Subcutaneous abdominal adipose tissue (tissue), 5 donors: ENCODE data around the gene KCNAB3.
"Not testable (repeated sequence)": the region's sequence is repeated elsewhere in the genome, so short reads cannot be mapped to it uniquely, and the experiment has no call there.

Experiments used
- H3K27ac ChIP-seq: one replicate; pipeline ENCODE4 v1.7.0; 2013; ENCODE audit warnings: low read depth, mild to moderate bottlenecking, inconsistent platforms, low read length, moderate library complexity
- H3K27me3 ChIP-seq, 5 donors: one replicate each; pipeline ENCODE4 v1.7.0; 2013; ENCODE audit warnings: low read length in 5 of 5, inconsistent platforms in 1 of 5; ENCODE audit not compliant: control insufficient read depth in 5 of 5, insufficient read depth in 4 of 5
- H3K36me3 ChIP-seq, 5 donors: one replicate each; pipeline ENCODE4 v1.7.0; 2013; ENCODE audit warnings: low read length in 5 of 5; ENCODE audit not compliant: control insufficient read depth in 5 of 5, insufficient read depth in 5 of 5
- H3K4me1 ChIP-seq, 5 donors: one replicate each; pipeline ENCODE4 v1.7.0; 2013; ENCODE audit warnings: low read length in 5 of 5, mild to moderate bottlenecking in 3 of 5, moderate library complexity in 1 of 5; ENCODE audit not compliant: control insufficient read depth in 5 of 5, insufficient read depth in 5 of 5
- H3K4me3 ChIP-seq, 5 donors: one replicate each; pipeline ENCODE4 v1.7.0; 2013; ENCODE audit warnings: low read length in 5 of 5, low read depth in 1 of 5
- H3K9ac ChIP-seq, 5 donors: one replicate each; pipeline ENCODE4 v1.7.0; 2013; ENCODE audit warnings: low read length in 5 of 5, mild to moderate bottlenecking in 4 of 5, moderate library complexity in 3 of 5
- H3K9me3 ChIP-seq, 5 donors: one replicate each; pipeline ENCODE4 v1.7.0; 2013; ENCODE audit warnings: low read length in 5 of 5; ENCODE audit not compliant: control insufficient read depth in 5 of 5
- donor health status: healthy.
- donor health status: healthy.
- donor health status: healthy.
- donor health status: healthy.
- donor health status: healthy.

Gene KCNAB3

DNA sequence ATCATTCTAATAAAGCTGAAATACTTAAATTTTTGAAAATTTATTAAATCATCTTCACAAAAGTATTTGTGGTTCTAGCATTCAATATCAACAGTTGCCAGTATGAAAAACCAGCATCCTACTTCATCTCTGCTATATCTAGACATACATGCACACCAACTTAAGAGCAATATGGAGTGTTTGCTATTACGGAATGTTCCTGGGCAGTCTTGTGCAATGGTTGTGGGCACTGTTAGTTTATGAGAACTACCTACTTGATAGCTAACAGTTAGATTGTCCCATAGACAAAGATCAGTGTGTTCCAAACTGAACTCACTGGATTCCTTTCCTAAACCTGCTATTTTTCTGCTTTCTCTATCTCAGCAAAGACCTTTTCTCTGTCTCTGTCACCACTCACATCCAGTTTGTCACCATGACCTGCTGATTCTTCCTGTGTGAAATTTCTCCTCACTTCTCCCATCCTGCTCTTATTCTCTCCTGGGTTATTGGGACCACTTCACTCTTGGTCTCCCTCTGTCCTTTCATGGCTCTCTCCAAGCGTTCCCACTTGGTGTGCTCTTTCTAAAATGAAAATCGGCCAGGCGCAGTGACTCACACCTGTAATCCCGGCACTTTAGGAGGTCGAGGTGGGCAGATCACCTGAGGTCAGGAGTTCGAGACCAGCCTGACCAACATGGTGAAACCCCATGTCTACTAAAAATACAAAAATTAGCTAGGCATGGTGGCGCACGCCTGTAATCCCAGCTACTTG, 30.0 kb upstream of the KCNAB3 start:
- H3K27ac ChIP-seq: no peak overlapping the region
- H3K9ac ChIP-seq: no peak overlapping the region
- H3K36me3 ChIP-seq: no peaks in the 10 kb centered on the region
- peaks cover 0 to 5% (median 3%) of the 10 kb centered on the region in 5 donors for H3K27me3 ChIP-seq
- no peak overlapping the region for H3K4me3 ChIP-seq
- H3K9me3 ChIP-seq: no peaks in the 10 kb centered on the region
- H3K4me1 ChIP-seq: no peaks in the 10 kb centered on the region

DNA sequence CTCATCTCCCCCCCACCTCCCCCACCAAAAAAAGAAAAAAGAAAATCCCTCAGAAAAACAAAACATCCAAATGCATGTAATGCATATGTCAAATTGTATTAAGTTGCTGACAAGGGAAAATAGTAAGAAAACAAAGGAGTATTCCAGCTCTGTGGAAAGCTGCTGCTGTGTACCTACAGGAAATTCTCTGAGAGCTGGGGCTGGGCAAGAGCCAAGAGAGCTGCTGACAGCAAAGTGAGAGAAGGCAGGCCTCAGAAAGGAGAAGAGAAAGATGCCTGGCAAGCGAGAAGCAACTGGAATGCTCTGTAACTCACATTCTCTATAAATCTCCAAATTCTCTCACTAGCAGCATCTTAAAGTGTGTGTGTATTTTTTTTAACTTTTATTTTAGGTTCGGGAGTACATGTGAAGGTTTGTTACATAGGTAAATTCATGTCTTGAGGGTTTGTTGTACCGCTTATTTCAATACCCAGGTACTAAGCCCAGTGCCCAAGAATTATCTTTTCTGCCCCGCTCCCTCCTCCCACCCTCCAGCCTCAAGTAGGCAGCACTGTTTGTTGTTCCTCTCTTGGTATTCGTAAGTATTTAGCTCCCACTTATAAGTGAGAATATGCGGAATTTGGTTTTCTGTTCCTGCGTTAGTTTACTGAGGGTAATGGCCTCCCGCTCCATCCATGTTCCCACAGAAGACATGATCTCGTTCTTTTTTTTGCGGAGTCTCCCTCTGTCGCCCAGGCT, 26.7 kb upstream of the KCNAB3 start:
- H3K27ac ChIP-seq: no peak overlapping the region
- H3K9ac ChIP-seq: no peak overlapping the region
- no peak overlapping the region for H3K4me3 ChIP-seq
- peaks cover 0 to 5% (median 3%) of the 10 kb centered on the region in 5 donors for H3K27me3 ChIP-seq
- H3K36me3 ChIP-seq: no peaks in the 10 kb centered on the region
- no peaks in the 10 kb centered on the region for H3K9me3 ChIP-seq
- no peaks in the 10 kb centered on the region for H3K4me1 ChIP-seq

DNA sequence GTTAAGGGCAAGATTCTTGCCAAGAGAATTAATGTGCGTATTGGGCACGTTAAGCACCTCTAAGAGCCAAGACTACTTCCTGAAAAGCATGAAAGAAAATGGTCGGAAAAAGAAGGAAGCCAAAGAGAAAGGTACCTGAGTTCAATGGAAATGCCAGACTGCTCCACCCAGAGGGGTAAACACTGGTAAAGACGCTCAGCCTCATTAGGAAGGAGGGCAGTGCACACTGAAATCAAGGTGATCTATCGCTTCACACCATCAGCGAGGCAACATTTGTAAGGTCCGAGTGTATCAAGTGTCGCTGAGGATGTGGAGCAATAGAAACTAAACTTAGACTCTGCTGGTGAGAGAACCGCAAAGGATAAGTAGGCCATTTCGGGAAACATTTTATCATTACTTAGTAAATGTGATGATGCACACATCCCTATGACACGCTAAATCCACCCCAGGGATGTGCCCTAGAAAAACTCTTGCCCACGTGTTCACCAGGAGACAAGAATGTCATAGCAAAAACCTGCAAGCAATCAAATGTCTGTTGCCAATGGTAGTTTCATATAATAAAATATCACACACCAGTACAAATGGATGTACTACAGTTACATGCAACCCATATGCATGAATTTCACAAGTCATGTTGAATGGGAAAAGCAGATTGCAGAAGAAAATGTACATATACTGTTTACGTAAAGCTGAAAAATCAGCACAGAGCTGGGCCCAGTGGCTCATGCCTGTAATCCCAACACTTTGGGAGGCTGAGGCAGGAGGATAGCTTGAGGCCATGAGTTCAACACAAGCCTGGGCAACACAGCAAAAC, 26.0 kb upstream of the KCNAB3 start:
- peaks cover 0 to 3% (median 0%) of the 10 kb centered on the region in 5 donors for H3K27me3 ChIP-seq
- no peaks in the 10 kb centered on the region for H3K9me3 ChIP-seq

GRCh38 chr17:7953266-7953665, 23.6 kb upstream of the KCNAB3 start:
- H3K27me3 ChIP-seq, H3K4me3 ChIP-seq, H3K9me3 ChIP-seq, H3K4me1 ChIP-seq, H3K27ac ChIP-seq, H3K9ac ChIP-seq: not testable (repeated sequence)
- H3K36me3 ChIP-seq: peaks cover 4 to 20% (median 12%) of the 10 kb centered on the region in 5 donors

More for the DNA sequence above, 26.0 kb upstream of the KCNAB3 start:
- Histone ChIP-seq H3K4me3 (no peak overlapping the region), H3K4me1 (no peaks in the 10 kb centered on the region), H3K27ac (no peak overlapping the region), H3K36me3 (no peaks in the 10 kb centered on the region), H3K9ac (no peak overlapping the region)

DNA sequence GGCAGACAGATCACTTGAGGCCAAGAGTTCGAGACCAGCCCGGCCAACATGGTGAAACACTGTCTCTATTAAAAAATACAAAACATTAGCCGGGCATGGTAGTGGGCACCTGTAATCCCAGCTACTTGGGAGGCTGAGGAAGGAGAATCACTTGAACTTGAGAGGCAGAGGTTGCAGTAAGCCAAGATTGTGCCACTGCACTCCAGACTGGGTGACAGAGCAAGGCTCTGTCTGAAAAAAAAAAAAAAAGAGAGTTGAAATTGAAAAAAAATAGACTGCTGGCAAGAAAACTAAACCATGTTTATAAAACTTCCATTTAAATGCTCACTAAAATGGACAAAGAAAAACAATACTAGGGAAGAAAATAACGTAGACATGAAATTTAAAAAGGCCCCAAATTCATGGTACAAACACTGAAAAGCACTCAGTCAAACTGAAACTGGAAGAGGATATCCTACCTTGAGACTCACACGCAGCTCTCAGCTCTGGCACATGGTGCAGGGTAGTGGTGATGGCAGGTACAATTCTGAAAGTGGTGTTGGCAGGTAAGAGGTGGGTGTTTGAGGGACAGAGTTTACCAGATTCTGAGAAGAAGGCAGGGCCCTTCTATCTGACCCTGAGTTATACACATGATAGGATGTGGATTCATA, 21.6 kb upstream of the KCNAB3 start:
- Histone ChIP-seq H3K9ac (no peak overlapping the region), H3K9me3 (no peaks in the 10 kb centered on the region), H3K27ac (no peak overlapping the region), H3K36me3 (peaks cover 4 to 37% (median 29%) of the 10 kb centered on the region in 5 donors), H3K27me3 (no peaks in the 10 kb centered on the region), H3K4me1 (no peaks in the 10 kb centered on the region), H3K4me3 (no peak overlapping the region)

GRCh38 chr17:7950578-7950977, 20.9 kb upstream of the KCNAB3 start:
- Histone ChIP-seq H3K36me3 (peaks cover 4 to 44% (median 36%) of the 10 kb centered on the region in 5 donors), H3K9ac (no peak overlapping the region), H3K27me3 (no peaks in the 10 kb centered on the region), H3K4me3 (no peak overlapping the region), H3K27ac (no peak overlapping the region), H3K9me3 (no peaks in the 10 kb centered on the region), H3K4me1 (no peaks in the 10 kb centered on the region)

DNA sequence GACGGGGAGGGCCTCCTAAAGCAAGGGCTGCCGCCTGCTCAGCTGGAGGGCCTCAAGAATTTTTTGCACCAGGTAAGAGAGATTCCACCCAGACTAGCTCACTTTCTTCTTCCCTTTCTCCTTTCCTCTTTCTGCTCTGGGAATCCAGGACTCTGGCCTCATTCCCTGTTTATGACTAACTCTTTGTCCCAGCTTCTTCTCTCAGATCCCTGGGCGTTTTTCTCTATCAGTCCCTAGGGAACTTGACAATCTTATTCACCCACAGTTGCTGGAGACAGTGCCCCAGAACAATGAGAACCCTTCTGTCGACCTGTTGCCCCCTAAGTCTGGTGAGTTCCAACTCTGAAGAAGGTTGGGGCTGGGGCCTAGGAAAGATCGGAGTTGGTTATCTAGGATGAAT, 18.0 kb upstream of the KCNAB3 start:
- Histone ChIP-seq H3K9me3 (no peaks in the 10 kb centered on the region), H3K4me3 (no peak overlapping the region), H3K27me3 (no peaks in the 10 kb centered on the region), H3K36me3 (peaks cover 4 to 67% (median 57%) of the 10 kb centered on the region in 5 donors), H3K27ac (no peak overlapping the region), H3K4me1 (peaks cover 0 to 10% (median 5%) of the 10 kb centered on the region in 5 donors), H3K9ac (no peak overlapping the region)

DNA sequence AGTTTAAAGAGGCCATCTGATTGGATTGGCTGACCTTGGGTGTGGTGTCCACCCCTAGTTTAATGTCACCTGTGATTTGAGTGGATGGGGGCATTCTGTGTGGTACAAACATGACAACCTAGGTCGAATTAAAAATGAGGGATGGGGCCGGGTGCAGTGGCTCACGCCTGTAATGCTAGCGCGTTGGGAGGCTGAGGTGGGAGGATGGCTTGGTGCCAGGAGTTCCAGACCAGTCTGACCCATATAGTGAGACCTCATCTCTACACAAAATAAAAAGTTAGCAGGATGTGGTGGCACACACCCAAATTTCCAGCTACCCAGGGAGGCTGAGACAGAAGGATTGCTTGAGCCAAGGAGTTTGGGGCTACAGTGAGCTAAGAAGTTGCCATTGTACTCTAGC, 16.8 kb upstream of the KCNAB3 start:
- H3K27ac ChIP-seq: no peak overlapping the region
- peaks cover 0 to 10% (median 5%) of the 10 kb centered on the region in 5 donors for H3K4me1 ChIP-seq
- H3K9me3 ChIP-seq: no peaks in the 10 kb centered on the region
- H3K9ac ChIP-seq: no peak overlapping the region
- no peaks in the 10 kb centered on the region for H3K27me3 ChIP-seq
- no peak overlapping the region for H3K4me3 ChIP-seq
- peaks cover 4 to 75% (median 57%) of the 10 kb centered on the region in 5 donors for H3K36me3 ChIP-seq

DNA sequence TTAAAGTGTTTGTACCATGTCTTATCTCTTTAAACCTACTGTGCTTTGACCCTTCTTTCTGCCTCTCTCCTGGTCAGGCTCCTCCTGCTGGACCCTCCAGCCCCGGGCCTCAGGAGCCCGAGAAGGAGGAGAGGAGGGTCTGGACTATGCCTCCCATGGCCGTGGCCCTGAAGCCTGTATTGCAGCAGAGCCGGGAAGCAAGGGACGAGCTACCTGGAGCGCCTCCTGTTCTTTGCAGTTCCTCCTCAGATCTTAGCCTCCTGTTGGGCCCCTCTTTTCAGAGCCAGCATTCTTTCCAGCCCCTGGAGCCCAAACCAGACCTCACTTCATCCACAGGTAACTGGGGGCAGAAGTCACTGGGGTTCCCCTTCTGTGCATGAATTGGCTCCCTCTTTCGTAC, 16.0 kb upstream of the KCNAB3 start:
- H3K27ac ChIP-seq: no peak overlapping the region
- peaks cover 4 to 83% (median 63%) of the 10 kb centered on the region in 5 donors for H3K36me3 ChIP-seq
- H3K4me1 ChIP-seq: peaks cover 0 to 10% (median 5%) of the 10 kb centered on the region in 5 donors
- H3K27me3 ChIP-seq: no peaks in the 10 kb centered on the region
- H3K4me3 ChIP-seq: no peak overlapping the region
- H3K9ac ChIP-seq: no peak overlapping the region
- no peaks in the 10 kb centered on the region for H3K9me3 ChIP-seq
